ENCODE measurements around the gene GLIS2.

Gene GLIS2

DNA sequence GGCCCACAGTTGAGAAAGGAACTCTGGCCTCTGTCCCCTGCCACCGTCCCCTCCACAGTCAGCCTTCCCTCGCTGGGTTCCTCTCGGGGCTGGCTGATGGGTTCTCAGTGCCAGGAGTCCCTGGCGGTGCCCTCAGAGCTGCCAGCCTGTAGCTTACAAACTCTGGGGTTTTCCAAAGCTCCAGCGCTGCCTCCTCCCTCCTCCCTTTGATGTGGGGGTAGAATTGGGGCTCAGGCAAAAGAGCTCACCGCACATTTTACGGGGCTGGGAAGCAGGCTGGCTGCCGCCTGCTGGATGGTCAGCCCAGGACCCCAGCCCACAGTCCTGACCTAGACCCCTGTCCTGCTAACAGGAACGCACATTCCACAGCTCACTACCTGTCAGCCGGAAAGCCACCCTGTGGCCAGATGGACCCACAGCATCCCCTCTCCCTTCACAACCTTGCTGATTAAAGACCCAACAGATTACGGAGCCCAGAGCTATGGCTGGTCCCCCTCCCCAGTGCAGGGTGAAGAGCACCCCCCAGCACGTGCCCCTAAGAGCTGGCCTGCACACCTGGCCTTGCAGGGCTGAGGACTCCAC, 61.8 kb downstream of the GLIS2 start:
- Histone ChIP-seq H3K27ac (ENCODE audit: insufficient read depth, low read depth, low read length, poor library complexity, severe bottlenecking) (no peak overlapping the region), H3K36me3 (ENCODE audit: control insufficient read depth, insufficient read depth, low read length) (peaks cover 4% of the 10 kb centered on the region), H3K4me3 (ENCODE audit: insufficient read depth, low read depth, low read length) (no peak overlapping the region), H3K9me3 (ENCODE audit: control insufficient read depth, low read length) (no peaks in the 10 kb centered on the region), H3K27me3 (ENCODE audit: control insufficient read depth, insufficient read depth, low read length, poor library complexity, severe bottlenecking) (no peaks in the 10 kb centered on the region), H3K4me1 (ENCODE audit: control insufficient read depth, insufficient read depth, low read length) (peaks cover 61% of the 10 kb centered on the region)
- WGBS, 2 experiments: 69 to 76% methylated on average over 12 of the region's 12 CpGs

DNA sequence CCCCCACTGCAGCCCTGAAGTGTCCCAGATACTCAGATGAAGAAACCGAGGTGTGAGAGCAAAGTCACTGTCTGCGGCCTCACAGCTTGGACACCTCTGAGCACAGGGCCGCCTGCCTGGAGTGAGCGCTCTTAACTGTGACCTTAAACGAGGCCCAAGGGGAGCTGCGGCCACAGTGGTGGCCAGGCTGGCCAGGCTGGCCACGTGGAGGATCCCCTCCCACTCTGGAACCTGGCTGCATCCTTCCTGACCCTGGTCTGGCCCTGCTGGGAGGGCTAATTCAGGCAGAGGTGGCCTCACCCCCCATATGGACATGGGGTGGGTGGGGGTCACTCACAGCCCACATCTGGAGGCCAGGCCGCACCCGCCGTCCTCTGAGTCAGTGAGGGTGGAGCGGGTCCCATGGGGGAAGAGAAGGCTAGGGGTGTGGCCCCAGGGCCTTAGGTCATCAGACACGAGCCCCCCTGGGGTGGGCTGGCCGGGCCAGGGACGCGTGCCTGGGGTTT, 62.3 kb downstream of the GLIS2 start:
- Histone ChIP-seq H3K4me1 (ENCODE audit: control insufficient read depth, insufficient read depth, low read length) (peaks cover 56% of the 10 kb centered on the region), H3K9me3 (ENCODE audit: control insufficient read depth, low read length) (no peaks in the 10 kb centered on the region), H3K27ac (ENCODE audit: insufficient read depth, low read depth, low read length, poor library complexity, severe bottlenecking) (no peak overlapping the region), H3K4me3 (ENCODE audit: insufficient read depth, low read depth, low read length) (no peak overlapping the region), H3K36me3 (ENCODE audit: control insufficient read depth, insufficient read depth, low read length) (peaks cover 4% of the 10 kb centered on the region), H3K27me3 (ENCODE audit: control insufficient read depth, insufficient read depth, low read length, poor library complexity, severe bottlenecking) (no peaks in the 10 kb centered on the region)
- 91% methylated on average over 15 of the region's 15 CpGs for WGBS, 2 experiments

DNA sequence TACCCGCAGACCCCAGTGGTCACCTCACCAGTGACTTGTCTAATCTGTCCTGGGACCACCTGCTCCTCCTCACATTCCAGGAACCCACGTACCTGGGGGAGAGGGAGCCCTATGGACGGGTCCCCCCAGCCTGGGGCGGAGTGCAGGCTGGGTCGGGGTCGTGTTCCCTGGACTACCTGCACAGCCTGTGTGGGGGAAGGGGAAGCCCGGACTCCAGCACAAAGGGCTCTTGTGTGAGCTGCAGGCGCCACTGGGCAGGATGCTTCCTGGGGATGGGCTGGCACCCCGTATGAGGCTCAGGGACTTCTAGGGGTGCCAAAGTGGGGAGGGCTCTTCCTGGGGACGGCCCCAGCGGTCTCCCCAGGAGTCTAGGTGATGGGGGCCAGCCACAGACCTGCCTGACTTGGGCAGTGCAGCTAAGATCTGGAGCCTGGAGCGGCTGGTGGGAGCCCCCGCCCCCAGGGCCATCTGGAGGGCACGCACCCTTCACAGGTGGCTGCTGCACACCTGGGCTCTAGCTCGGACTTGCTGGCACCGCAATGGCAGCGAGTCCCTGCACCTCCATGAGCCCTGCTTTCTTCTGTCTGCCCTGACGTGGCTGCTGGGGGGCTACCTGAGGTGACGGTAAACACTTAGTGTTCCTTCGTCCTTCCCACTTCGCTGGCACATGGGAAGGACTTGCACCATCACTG, 63.3 kb downstream of the GLIS2 start:
- no peak overlapping the region for H3K27ac ChIP-seq (ENCODE audit: insufficient read depth, low read depth, low read length, poor library complexity, severe bottlenecking)
- no peaks in the 10 kb centered on the region for H3K27me3 ChIP-seq (ENCODE audit: control insufficient read depth, insufficient read depth, low read length, poor library complexity, severe bottlenecking)
- 89 to 90% methylated on average over 21 of the region's 21 CpGs for WGBS, 2 experiments
- no peak overlapping the region for H3K4me3 ChIP-seq (ENCODE audit: insufficient read depth, low read depth, low read length)
- H3K4me1 ChIP-seq (ENCODE audit: control insufficient read depth, insufficient read depth, low read length): peaks cover 48% of the 10 kb centered on the region
- H3K9me3 ChIP-seq (ENCODE audit: control insufficient read depth, low read length): no peaks in the 10 kb centered on the region
- H3K36me3 ChIP-seq (ENCODE audit: control insufficient read depth, insufficient read depth, low read length): peaks cover 4% of the 10 kb centered on the region

DNA sequence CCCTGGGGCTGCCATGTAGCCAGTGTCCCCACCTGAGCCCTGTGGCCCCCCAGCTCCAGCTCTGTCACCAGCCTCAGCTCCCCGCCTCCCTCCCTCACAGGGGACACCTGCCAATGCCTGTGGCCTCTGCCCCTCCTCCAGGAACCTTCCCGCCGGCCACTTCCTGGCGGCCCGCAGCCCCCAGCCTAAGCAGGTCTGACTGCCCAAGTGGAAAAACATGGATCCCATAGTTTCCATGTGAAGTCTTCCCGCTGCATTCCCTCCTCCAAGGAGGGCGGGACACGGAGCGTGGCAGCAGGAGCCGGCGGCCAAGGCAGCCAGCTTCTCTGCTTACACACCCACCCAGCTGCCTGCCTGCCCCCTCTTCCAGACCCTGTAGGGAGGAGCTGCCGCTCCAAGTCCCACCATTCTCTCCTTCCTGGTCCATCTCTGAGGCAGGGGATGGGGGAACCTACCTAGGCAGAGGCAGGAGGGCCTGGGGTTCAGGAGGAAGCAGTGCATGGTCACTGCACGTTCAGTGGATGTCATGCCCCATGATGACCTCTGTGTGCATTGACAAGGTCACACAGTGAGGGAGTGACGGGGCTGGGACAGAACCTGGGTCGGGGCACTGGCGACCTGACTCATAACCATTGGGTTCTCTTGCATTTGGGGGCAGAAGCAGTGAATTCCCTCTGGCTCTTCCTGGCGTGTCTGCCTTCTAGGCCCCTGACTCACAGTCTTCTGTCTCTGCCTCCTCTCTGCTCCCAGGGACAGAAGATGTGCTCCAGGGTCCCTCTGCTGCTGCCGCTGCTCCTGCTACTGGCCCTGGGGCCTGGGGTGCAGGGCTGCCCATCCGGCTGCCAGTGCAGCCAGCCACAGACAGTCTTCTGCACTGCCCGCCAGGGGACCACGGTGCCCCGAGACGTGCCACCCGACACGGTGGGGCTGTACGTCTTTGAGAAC, 64.5 kb downstream of the GLIS2 start:
- Histone ChIP-seq H3K4me3 (ENCODE audit: insufficient read depth, low read depth, low read length) (no peak overlapping the region), H3K4me1 (ENCODE audit: control insufficient read depth, insufficient read depth, low read length) (peaks cover 35% of the 10 kb centered on the region), H3K27me3 (ENCODE audit: control insufficient read depth, insufficient read depth, low read length, poor library complexity, severe bottlenecking) (no peaks in the 10 kb centered on the region), H3K27ac (ENCODE audit: insufficient read depth, low read depth, low read length, poor library complexity, severe bottlenecking) (no peak overlapping the region), H3K36me3 (ENCODE audit: control insufficient read depth, insufficient read depth, low read length) (peaks cover 4% of the 10 kb centered on the region), H3K9me3 (ENCODE audit: control insufficient read depth, low read length) (no peaks in the 10 kb centered on the region)
- WGBS, 2 experiments: 85 to 87% methylated on average over 26 of the region's 26 CpGs

DNA sequence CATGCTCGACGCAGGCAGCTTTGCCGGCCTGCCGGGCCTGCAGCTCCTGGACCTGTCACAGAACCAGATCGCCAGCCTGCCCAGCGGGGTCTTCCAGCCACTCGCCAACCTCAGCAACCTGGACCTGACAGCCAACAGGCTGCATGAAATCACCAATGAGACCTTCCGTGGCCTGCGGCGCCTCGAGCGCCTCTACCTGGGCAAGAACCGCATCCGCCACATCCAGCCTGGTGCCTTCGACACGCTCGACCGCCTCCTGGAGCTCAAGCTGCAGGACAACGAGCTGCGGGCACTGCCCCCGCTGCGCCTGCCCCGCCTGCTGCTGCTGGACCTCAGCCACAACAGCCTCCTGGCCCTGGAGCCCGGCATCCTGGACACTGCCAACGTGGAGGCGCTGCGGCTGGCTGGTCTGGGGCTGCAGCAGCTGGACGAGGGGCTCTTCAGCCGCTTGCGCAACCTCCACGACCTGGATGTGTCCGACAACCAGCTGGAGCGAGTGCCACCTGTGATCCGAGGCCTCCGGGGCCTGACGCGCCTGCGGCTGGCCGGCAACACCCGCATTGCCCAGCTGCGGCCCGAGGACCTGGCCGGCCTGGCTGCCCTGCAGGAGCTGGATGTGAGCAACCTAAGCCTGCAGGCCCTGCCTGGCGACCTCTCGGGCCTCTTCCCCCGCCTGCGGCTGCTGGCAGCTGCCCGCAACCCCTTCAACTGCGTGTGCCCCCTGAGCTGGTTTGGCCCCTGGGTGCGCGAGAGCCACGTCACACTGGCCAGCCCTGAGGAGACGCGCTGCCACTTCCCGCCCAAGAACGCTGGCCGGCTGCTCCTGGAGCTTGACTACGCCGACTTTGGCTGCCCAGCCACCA, 65.4 kb downstream of the GLIS2 start:
- peaks cover 28% of the 10 kb centered on the region for H3K4me1 ChIP-seq (ENCODE audit: control insufficient read depth, insufficient read depth, low read length)
- 96% methylated on average over 59 of the region's 59 CpGs for WGBS, 2 experiments
- H3K27ac ChIP-seq (ENCODE audit: insufficient read depth, low read depth, low read length, poor library complexity, severe bottlenecking): no peak overlapping the region
- H3K36me3 ChIP-seq (ENCODE audit: control insufficient read depth, insufficient read depth, low read length): peaks cover 4% of the 10 kb centered on the region
- no peaks in the 10 kb centered on the region for H3K27me3 ChIP-seq (ENCODE audit: control insufficient read depth, insufficient read depth, low read length, poor library complexity, severe bottlenecking)
- no peaks in the 10 kb centered on the region for H3K9me3 ChIP-seq (ENCODE audit: control insufficient read depth, low read length)
- no peak overlapping the region for H3K4me3 ChIP-seq (ENCODE audit: insufficient read depth, low read depth, low read length)

DNA sequence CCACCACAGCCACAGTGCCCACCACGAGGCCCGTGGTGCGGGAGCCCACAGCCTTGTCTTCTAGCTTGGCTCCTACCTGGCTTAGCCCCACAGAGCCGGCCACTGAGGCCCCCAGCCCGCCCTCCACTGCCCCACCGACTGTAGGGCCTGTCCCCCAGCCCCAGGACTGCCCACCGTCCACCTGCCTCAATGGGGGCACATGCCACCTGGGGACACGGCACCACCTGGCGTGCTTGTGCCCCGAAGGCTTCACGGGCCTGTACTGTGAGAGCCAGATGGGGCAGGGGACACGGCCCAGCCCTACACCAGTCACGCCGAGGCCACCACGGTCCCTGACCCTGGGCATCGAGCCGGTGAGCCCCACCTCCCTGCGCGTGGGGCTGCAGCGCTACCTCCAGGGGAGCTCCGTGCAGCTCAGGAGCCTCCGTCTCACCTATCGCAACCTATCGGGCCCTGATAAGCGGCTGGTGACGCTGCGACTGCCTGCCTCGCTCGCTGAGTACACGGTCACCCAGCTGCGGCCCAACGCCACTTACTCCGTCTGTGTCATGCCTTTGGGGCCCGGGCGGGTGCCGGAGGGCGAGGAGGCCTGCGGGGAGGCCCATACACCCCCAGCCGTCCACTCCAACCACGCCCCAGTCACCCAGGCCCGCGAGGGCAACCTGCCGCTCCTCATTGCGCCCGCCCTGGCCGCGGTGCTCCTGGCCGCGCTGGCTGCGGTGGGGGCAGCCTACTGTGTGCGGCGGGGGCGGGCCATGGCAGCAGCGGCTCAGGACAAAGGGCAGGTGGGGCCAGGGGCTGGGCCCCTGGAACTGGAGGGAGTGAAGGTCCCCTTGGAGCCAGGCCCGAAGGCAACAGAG, 66.3 kb downstream of the GLIS2 start:
- H3K27ac ChIP-seq (ENCODE audit: insufficient read depth, low read depth, low read length, poor library complexity, severe bottlenecking): no peak overlapping the region
- H3K4me1 ChIP-seq (ENCODE audit: control insufficient read depth, insufficient read depth, low read length): peaks cover 21% of the 10 kb centered on the region
- H3K36me3 ChIP-seq (ENCODE audit: control insufficient read depth, insufficient read depth, low read length): peaks cover 4% of the 10 kb centered on the region
- no peaks in the 10 kb centered on the region for H3K9me3 ChIP-seq (ENCODE audit: control insufficient read depth, low read length)
- no peak overlapping the region for H3K4me3 ChIP-seq (ENCODE audit: insufficient read depth, low read depth, low read length)
- H3K27me3 ChIP-seq (ENCODE audit: control insufficient read depth, insufficient read depth, low read length, poor library complexity, severe bottlenecking): no peaks in the 10 kb centered on the region
- WGBS, 2 experiments: 96% methylated on average over 55 of the region's 55 CpGs

DNA sequence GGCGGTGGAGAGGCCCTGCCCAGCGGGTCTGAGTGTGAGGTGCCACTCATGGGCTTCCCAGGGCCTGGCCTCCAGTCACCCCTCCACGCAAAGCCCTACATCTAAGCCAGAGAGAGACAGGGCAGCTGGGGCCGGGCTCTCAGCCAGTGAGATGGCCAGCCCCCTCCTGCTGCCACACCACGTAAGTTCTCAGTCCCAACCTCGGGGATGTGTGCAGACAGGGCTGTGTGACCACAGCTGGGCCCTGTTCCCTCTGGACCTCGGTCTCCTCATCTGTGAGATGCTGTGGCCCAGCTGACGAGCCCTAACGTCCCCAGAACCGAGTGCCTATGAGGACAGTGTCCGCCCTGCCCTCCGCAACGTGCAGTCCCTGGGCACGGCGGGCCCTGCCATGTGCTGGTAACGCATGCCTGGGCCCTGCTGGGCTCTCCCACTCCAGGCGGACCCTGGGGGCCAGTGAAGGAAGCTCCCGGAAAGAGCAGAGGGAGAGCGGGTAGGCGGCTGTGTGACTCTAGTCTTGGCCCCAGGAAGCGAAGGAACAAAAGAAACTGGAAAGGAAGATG, 67.0 kb downstream of the GLIS2 start:
- no peaks in the 10 kb centered on the region for H3K9me3 ChIP-seq (ENCODE audit: control insufficient read depth, low read length)
- H3K4me1 ChIP-seq (ENCODE audit: control insufficient read depth, insufficient read depth, low read length): peaks cover 24% of the 10 kb centered on the region
- no peak overlapping the region for H3K27ac ChIP-seq (ENCODE audit: insufficient read depth, low read depth, low read length, poor library complexity, severe bottlenecking)
- no peaks in the 10 kb centered on the region for H3K27me3 ChIP-seq (ENCODE audit: control insufficient read depth, insufficient read depth, low read length, poor library complexity, severe bottlenecking)
- H3K36me3 ChIP-seq (ENCODE audit: control insufficient read depth, insufficient read depth, low read length): peaks cover 4% of the 10 kb centered on the region
- WGBS, 2 experiments: 94 to 96% methylated on average over 20 of the region's 21 CpGs
- no peak overlapping the region for H3K4me3 ChIP-seq (ENCODE audit: insufficient read depth, low read depth, low read length)

DNA sequence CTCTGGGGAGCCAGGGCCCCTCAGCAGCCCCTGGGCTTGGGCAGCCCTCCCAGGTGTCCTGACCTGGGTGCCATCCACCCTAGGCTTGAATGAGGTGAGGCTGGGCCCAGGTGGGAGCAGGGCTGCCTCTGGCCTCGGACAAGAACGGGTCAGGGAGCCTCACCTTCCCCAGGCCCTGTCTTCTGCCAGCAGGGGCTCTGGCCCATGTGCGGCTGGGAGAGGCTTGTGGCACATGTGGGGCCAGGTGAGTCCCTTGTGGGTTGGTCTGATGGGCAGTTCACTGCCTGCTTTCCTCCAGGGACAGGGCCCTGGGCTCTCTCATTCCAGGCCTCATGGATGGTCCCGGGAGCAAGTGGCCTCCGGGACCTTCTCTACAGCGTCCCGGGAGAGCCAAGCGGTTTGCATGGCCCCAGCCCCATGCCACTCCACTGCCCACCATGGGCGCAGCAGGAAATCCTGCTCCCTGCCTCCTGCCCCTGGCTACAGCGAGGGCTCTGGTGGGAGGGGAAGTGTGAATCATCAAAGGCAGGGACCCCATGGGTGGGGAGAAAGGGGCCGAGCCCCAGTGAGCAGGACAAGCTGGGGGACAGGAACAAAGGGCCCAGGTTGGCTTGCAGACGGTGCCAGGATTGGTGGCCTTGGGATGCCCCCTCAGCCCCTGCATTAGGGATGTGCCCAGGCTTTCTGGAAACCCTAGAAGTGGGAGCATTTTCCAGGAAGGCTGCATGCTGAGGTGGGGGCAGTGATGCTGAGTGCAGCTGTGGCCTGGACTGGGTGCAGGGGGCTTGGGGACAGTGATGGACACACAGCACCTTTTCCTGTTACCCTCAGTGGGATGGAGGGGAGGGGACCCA, 68.0 kb downstream of the GLIS2 start:
- WGBS, 2 experiments: 91 to 94% methylated on average over 12 of the region's 12 CpGs
- peaks cover 27% of the 10 kb centered on the region for H3K4me1 ChIP-seq (ENCODE audit: control insufficient read depth, insufficient read depth, low read length)
- H3K27ac ChIP-seq (ENCODE audit: insufficient read depth, low read depth, low read length, poor library complexity, severe bottlenecking): no peak overlapping the region
- no peak overlapping the region for H3K4me3 ChIP-seq (ENCODE audit: insufficient read depth, low read depth, low read length)
- no peaks in the 10 kb centered on the region for H3K27me3 ChIP-seq (ENCODE audit: control insufficient read depth, insufficient read depth, low read length, poor library complexity, severe bottlenecking)
- H3K36me3 ChIP-seq (ENCODE audit: control insufficient read depth, insufficient read depth, low read length): peaks cover 4% of the 10 kb centered on the region
- H3K9me3 ChIP-seq (ENCODE audit: control insufficient read depth, low read length): no peaks in the 10 kb centered on the region
